Hepatocyte (in vitro differentiated cells): ENCODE data around the gene FYTTD1. TPM values are rescaled to one million over a fixed set of nuclear protein-coding genes. Genes with fewer than 3 reads are reported as not detected.

Experiments
- DNase-seq: peaks from one replicate; pipeline ENCODE4 v3.0.0-alpha.2; 2016; ENCODE audit warnings: low spot score
- H2AFZ ChIP-seq: fragments of 200-600 bp; sonication (generic); 2 replicates; pipeline ENCODE4 v1.6.0; 2016; ENCODE audit warnings: antibody characterized with exemption, mild to moderate bottlenecking
- H3K27ac ChIP-seq: fragments of 200-600 bp; sonication (generic); 2 replicates; pipeline ENCODE4 v1.5.1; 2016; ENCODE audit warnings: mild to moderate bottlenecking
- H3K27me3 ChIP-seq: fragments of 200-600 bp; sonication (generic); 2 replicates; pipeline ENCODE4 v1.6.1; 2016
- H3K36me3 ChIP-seq: fragments of 200-600 bp; sonication (generic); replicated peaks from 2 replicates; pipeline ENCODE4 v1.5.1; 2016; ENCODE audit warnings: low read depth; ENCODE audit not compliant: insufficient read depth
- H3K4me1 ChIP-seq: fragments of 200-600 bp; sonication (generic); 2 replicates; pipeline ENCODE4 v1.5.1; 2016; ENCODE audit warnings: mild to moderate bottlenecking, moderate library complexity; ENCODE audit not compliant: insufficient read depth
- H3K4me2 ChIP-seq: fragments of 200-600 bp; sonication (generic); 2 replicates; pipeline ENCODE4 v1.6.0; 2016
- H3K4me3 ChIP-seq: fragments of 200-600 bp; sonication (generic); 2 replicates; pipeline ENCODE4 v1.5.1; 2016; ENCODE audit warnings: mild to moderate bottlenecking
- H3K79me2 ChIP-seq: fragments of 200-600 bp; sonication (generic); 2 replicates; pipeline ENCODE4 v1.6.0; 2017; ENCODE audit warnings: mild to moderate bottlenecking
- H3K9me2 ChIP-seq: fragments of 200-600 bp; sonication (generic); replicated peaks from 2 replicates; pipeline ENCODE4 v1.6.0; 2017; ENCODE audit warnings: mild to moderate bottlenecking; ENCODE audit not compliant: insufficient read depth
- H3K9me3 ChIP-seq: fragments of 200-600 bp; sonication (generic); 2 replicates; pipeline ENCODE4 v1.5.1; 2016; ENCODE audit warnings: low read depth, mild to moderate bottlenecking
- H4K20me1 ChIP-seq: fragments of 200-600 bp; sonication (generic); 2 replicates; pipeline ENCODE4 v1.6.0; 2016; ENCODE audit warnings: mild to moderate bottlenecking; ENCODE audit not compliant: insufficient read depth, poor library complexity, severe bottlenecking
- EZH2 ChIP-seq: fragments of 200-600 bp; sonication (generic); IDR thresholded peaks from 2 replicates; pipeline ENCODE4 v1.6.1; 2016; ENCODE audit warnings: antibody characterized with exemption, mild to moderate bottlenecking, borderline replicate concordance
- EZH2phosphoT487 ChIP-seq: fragments of 200-600 bp; sonication (generic); IDR thresholded peaks from one replicate; pipeline ENCODE4 v1.6.1; 2018; ENCODE audit warnings: antibody characterized with exemption, mild to moderate bottlenecking, low read depth, moderate library complexity; ENCODE audit not compliant: unreplicated experiment, severe bottlenecking
- WGBS: methylation state at CpG from one replicate; pipeline ENCODE4 v1.1.6; 2016; ENCODE audit warnings: low lambda C conversion rate; ENCODE audit errors: missing lambda C conversion rate; 5-methylcytosine and 5-hydroxymethylcytosine counted together
- polyA plus RNA-seq: library from polyadenylated mRNA; unstranded; fragments of >200 nt; fragmentation: Nextera tagmentation; extraction: Ambion mirVana; gene quantifications from 2 replicates; pipeline ENCODE4 v1.2.1, GENCODE V29; 2016
- total RNA-seq: library from RNA; depleted of rRNA; stranded (reverse); fragments of >200 nt; gene quantifications from 2 replicates; pipeline ENCODE4 v1.2.3, GENCODE V29; 2014
- TF ChIP-seq, protein P1 (sequence below): fragments of 200-600 bp; sonication (generic); IDR thresholded peaks from 2 replicates; pipeline ENCODE4 v1.5.1; 2016; ENCODE audit warnings: antibody characterized with exemption, mild to moderate bottlenecking; ENCODE audit not compliant: poor library complexity

Gene FYTTD1
- total and polyA plus RNA-seq, 2 experiments from 2014 or later, result 32.1 to 51.0 TPM

DNA sequence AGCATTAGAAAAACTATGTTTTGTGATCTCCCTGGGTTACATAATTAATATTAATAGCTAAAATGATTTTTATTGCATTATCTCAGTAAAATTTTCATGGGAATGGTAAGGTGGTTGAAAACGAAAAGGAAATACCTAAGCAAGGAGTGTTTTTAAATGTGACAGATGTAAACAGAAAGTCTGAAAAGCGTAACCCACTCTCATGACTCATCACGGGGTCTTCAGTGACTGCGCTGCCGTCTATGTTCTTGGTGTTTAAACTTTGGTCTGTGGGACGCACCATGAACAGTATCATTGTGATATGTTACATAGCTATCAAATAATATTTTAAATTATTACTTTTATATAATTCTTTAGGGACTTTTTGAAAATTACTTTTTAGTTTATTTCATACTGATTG, 61.2 kb downstream of the FYTTD1 start:
- Histone ChIP-seq H3K36me3 (no peaks in the 10 kb centered on the region), H3K4me2 (no peak overlapping the region), H2AFZ (no peak overlapping the region), H3K9me2 (no peaks in the 10 kb centered on the region), H3K9me3 (no peaks in the 10 kb centered on the region), H3K27ac (no peak overlapping the region), H3K4me1 (no peaks in the 10 kb centered on the region), H3K4me3 (no peak overlapping the region), H3K27me3 (no peaks in the 10 kb centered on the region), H4K20me1 (peaks cover 37% of the 10 kb centered on the region), H3K79me2 (peaks cover 96% of the 10 kb centered on the region)
- TF ChIP-seq EZH2 (no peak), EZH2phosphoT487 (no peak)
- TF ChIP-seq, protein P1, sequence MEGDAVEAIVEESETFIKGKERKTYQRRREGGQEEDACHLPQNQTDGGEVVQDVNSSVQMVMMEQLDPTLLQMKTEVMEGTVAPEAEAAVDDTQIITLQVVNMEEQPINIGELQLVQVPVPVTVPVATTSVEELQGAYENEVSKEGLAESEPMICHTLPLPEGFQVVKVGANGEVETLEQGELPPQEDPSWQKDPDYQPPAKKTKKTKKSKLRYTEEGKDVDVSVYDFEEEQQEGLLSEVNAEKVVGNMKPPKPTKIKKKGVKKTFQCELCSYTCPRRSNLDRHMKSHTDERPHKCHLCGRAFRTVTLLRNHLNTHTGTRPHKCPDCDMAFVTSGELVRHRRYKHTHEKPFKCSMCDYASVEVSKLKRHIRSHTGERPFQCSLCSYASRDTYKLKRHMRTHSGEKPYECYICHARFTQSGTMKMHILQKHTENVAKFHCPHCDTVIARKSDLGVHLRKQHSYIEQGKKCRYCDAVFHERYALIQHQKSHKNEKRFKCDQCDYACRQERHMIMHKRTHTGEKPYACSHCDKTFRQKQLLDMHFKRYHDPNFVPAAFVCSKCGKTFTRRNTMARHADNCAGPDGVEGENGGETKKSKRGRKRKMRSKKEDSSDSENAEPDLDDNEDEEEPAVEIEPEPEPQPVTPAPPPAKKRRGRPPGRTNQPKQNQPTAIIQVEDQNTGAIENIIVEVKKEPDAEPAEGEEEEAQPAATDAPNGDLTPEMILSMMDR, result no peak
- 90% methylated on average over 6 of the region's 6 CpGs for WGBS
- no peak for DNase-seq

GRCh38 chr3:197811343-197811742, 61.7 kb downstream of the FYTTD1 start:
- Histone ChIP-seq H3K4me2 (no peak overlapping the region), H3K4me3 (no peak overlapping the region), H4K20me1 (peaks cover 37% of the 10 kb centered on the region), H2AFZ (no peak overlapping the region), H3K4me1 (no peaks in the 10 kb centered on the region), H3K36me3 (no peaks in the 10 kb centered on the region), H3K9me3 (no peaks in the 10 kb centered on the region), H3K27ac (no peak overlapping the region), H3K9me2 (no peaks in the 10 kb centered on the region), H3K27me3 (no peaks in the 10 kb centered on the region), H3K79me2 (peaks cover 96% of the 10 kb centered on the region)
- no peak for TF ChIP-seq EZH2
- TF ChIP-seq EZH2phosphoT487, result no peak
- TF ChIP-seq, protein P1, result no peak
- WGBS, result 89% methylated on average over 3 of the region's 3 CpGs
- DNase-seq, result no peak

DNA sequence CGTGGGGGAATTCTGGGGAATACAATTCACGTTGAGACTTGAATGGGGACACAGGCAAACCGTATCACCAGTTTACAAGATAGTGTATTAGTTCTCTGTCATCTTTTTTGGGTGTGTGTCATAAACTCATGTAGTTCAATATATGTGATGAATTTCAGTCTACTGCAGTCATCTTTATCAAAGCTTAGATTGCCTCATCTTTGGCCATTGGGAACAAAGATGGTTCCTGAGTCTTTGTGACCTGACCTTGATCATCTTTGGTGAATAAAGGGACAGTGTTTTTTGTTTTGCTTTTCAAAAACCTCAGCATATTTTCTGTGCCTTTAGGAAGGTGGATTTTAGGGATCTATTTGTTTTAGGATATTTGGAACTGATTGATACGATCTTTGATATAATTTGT, 64.7 kb downstream of the FYTTD1 start:
- no peak for DNase-seq
- peaks cover 94% of the 10 kb centered on the region for H3K79me2 ChIP-seq
- no peaks in the 10 kb centered on the region for H3K9me2 ChIP-seq
- 95% methylated on average over 4 of the region's 4 CpGs for WGBS
- H3K36me3 ChIP-seq, result no peaks in the 10 kb centered on the region
- H3K27me3 ChIP-seq, result no peaks in the 10 kb centered on the region
- H3K4me3 ChIP-seq, result no peak overlapping the region
- peaks cover 27% of the 10 kb centered on the region for H4K20me1 ChIP-seq
- H3K4me2 ChIP-seq, result no peak overlapping the region
- H3K4me1 ChIP-seq, result no peaks in the 10 kb centered on the region
- H2AFZ ChIP-seq, result no peak overlapping the region
- no peaks in the 10 kb centered on the region for H3K9me3 ChIP-seq
- H3K27ac ChIP-seq, result no peak overlapping the region
- TF ChIP-seq EZH2phosphoT487 (no peak), EZH2 (no peak)
- TF ChIP-seq, protein P1, result no peak
